Activated CD8-positive, alpha-beta T cell treated with anti-CD3 and anti-CD28 coated beads, Interleukin-2, amount 10 ng/mL, durations not matched to agents 7 days and 5 days (primary cell): Measurements from ENCODE around the gene ATG4A. TPM values are rescaled to one million over a fixed set of nuclear protein-coding genes. Genes with fewer than 3 reads are reported as not detected.

Experiments
- ATAC-seq: fragments of 150-1000 bp; cut with Tn5 transposase; one replicate; pipeline ENCODE4 v1.10.0; 2021; ENCODE audit warnings: moderate library complexity
- CTCF ChIA-PET: fragments of 350-600 bp; sonication (Branson Sonifier 250); formaldehyde crosslinking; loops from one replicate; lab custom pipeline; 2021; ENCODE audit warnings: antibody characterized with exemption; lab: Charles Lee
- POLR2A ChIA-PET: fragments of 350-600 bp; sonication (Branson Sonifier 250); formaldehyde crosslinking; loops from one replicate; lab custom pipeline; 2021; ENCODE audit warnings: antibody characterized with exemption; lab: Charles Lee
- DNase-seq: peaks from one replicate; pipeline ENCODE4 v3.0.0-alpha.2; 2020
- H3K27ac Mint-ChIP-seq: one replicate; pipeline ENCODE4 v1.8.0; 2021; ENCODE audit warnings: mild to moderate bottlenecking, mixed read lengths
- H3K27me3 Mint-ChIP-seq: one replicate; pipeline ENCODE4 v1.8.0; 2021; ENCODE audit warnings: low read depth, mixed read lengths
- H3K36me3 Mint-ChIP-seq: one replicate; pipeline ENCODE4 v1.8.0; 2021; ENCODE audit warnings: low read depth, mixed read lengths
- H3K4me1 Mint-ChIP-seq: one replicate; pipeline ENCODE4 v1.8.0; 2021; ENCODE audit warnings: low read depth, mixed read lengths
- H3K4me3 Mint-ChIP-seq: one replicate; pipeline ENCODE4 v1.8.0; 2021; ENCODE audit warnings: mild to moderate bottlenecking, mixed read lengths
- H3K9me3 Mint-ChIP-seq: one replicate; pipeline ENCODE4 v1.8.0; 2022; ENCODE audit warnings: mixed read lengths; ENCODE audit not compliant: insufficient read depth
- total RNA-seq, 2 experiments: library from RNA; stranded (reverse); gene quantifications; one replicate each; pipeline ENCODE4 v1.2.3, GENCODE V29; 2021

The ATG4A gene
- total RNA-seq, 2 experiments from 2014 or later: 10.5 to 11.4 TPM

GRCh38 chrX:108072746-108073145, 18.8 kb upstream of the ATG4A start:
- DNase-seq (no peak), ATAC-seq (no peak)
- ChIA-PET CTCF (no interaction called here), POLR2A (no interaction called here)
- Mint-ChIP-seq H3K9me3 (no peaks in the 10 kb centered on the region), H3K27me3 (peaks cover 4% of the 10 kb centered on the region), H3K36me3 (no peaks in the 10 kb centered on the region), H3K4me3 (no peak overlapping the region), H3K4me1 (no peaks in the 10 kb centered on the region), H3K27ac (no peak overlapping the region)

GRCh38 chrX:108081110-108081509, 10.5 kb upstream of the ATG4A start:
- Mint-ChIP-seq H3K36me3 (peaks cover 8% of the 10 kb centered on the region), H3K4me1 (no peaks in the 10 kb centered on the region), H3K9me3 (no peaks in the 10 kb centered on the region), H3K4me3 (no peak overlapping the region), H3K27me3 (no peaks in the 10 kb centered on the region), H3K27ac (no peak overlapping the region)
- CTCF ChIA-PET: no interaction called here
- POLR2A ChIA-PET: interaction anchor here (1.2 kb wide), 1 partner anchor 10 kb away, joined by 4 read pairs; the partner anchor contains the start of genes ATG4A and PSMD10
- DNase-seq (no peak), ATAC-seq (no peak)

- ChIA-PET POLR2A (no interaction called here), CTCF (no interaction called here)
- no peak overlapping the region for H3K27ac Mint-ChIP-seq
- no peaks in the 10 kb centered on the region for H3K9me3 Mint-ChIP-seq
- H3K27me3 Mint-ChIP-seq: no peaks in the 10 kb centered on the region
- DNase-seq (no peak), ATAC-seq (no peak)
- peaks cover 11% of the 10 kb centered on the region for H3K36me3 Mint-ChIP-seq
- peaks cover 11% of the 10 kb centered on the region for H3K4me1 Mint-ChIP-seq
- H3K4me3 Mint-ChIP-seq: no peak overlapping the region
These were observed 3.8 kb upstream of the ATG4A start for GRCh38 chrX:108087792-108088191.

GRCh38 chrX:108088511-108088910, 3.1 kb upstream of the ATG4A start:
- H3K27ac Mint-ChIP-seq: no peak overlapping the region
- H3K9me3 Mint-ChIP-seq: no peaks in the 10 kb centered on the region
- H3K27me3 Mint-ChIP-seq: no peaks in the 10 kb centered on the region
- DNase-seq: no peak
- POLR2A ChIA-PET: no interaction called here
- peaks cover 15% of the 10 kb centered on the region for H3K4me1 Mint-ChIP-seq
- no peak for ATAC-seq
- CTCF ChIA-PET: no interaction called here
- H3K36me3 Mint-ChIP-seq: peaks cover 11% of the 10 kb centered on the region
- no peak overlapping the region for H3K4me3 Mint-ChIP-seq

GRCh38 chrX:108090491-108091263, 901 bp upstream of the ATG4A start:
- H3K36me3 Mint-ChIP-seq: peaks cover 4% of the 10 kb centered on the region
- H3K4me3 Mint-ChIP-seq: no peak overlapping the region
- POLR2A ChIA-PET: interaction anchor here (1.0 to 1.1 kb wide), 2 partner anchors 10 to 20 kb away, joined by 3 to 4 read pairs; no protein-coding TSS in a partner anchor
- peaks cover 23% of the 10 kb centered on the region for H3K4me1 Mint-ChIP-seq
- ATAC-seq (no peak), DNase-seq (no peak)
- H3K27me3 Mint-ChIP-seq: no peaks in the 10 kb centered on the region
- H3K27ac Mint-ChIP-seq: no peak overlapping the region
- H3K9me3 Mint-ChIP-seq: no peaks in the 10 kb centered on the region
- CTCF ChIA-PET: interaction anchor here (1.3 kb wide), 1 partner anchor 70 kb away, joined by 3 read pairs; no protein-coding TSS in a partner anchor

GRCh38 chrX:108091878-108092291, 307 bp downstream of the ATG4A start:
- DNase-seq: no peak
- CTCF ChIA-PET: interaction anchor here (1.3 kb wide), 1 partner anchor 72 kb away, joined by 3 read pairs; no protein-coding TSS in a partner anchor

GRCh38 chrX:108097380-108097779, 5.8 kb downstream of the ATG4A start:
- CTCF ChIA-PET: no interaction called here
- H3K36me3 Mint-ChIP-seq: no peaks in the 10 kb centered on the region
- H3K4me1 Mint-ChIP-seq: peaks cover 12% of the 10 kb centered on the region
- H3K4me3 Mint-ChIP-seq: no peak overlapping the region
- POLR2A ChIA-PET: no interaction called here
- no peaks in the 10 kb centered on the region for H3K9me3 Mint-ChIP-seq
- DNase-seq (no peak), ATAC-seq (no peak)
- no peak overlapping the region for H3K27ac Mint-ChIP-seq
- no peaks in the 10 kb centered on the region for H3K27me3 Mint-ChIP-seq

More at GRCh38 chrX:108091878-108092291, 307 bp downstream of the ATG4A start:
- Mint-ChIP-seq H3K27ac (no peak overlapping the region), H3K27me3 (no peaks in the 10 kb centered on the region), H3K4me1 (peaks cover 23% of the 10 kb centered on the region), H3K9me3 (no peaks in the 10 kb centered on the region), H3K4me3 (no peak overlapping the region), H3K36me3 (peaks cover 4% of the 10 kb centered on the region)
- ATAC-seq: peak; percentile 38
- POLR2A ChIA-PET: interaction anchor here (1.0 to 1.1 kb wide), 3 partner anchors 11 to 47 kb away, joined by 3 to 5 read pairs (median 4); no protein-coding TSS in a partner anchor

GRCh38 chrX:108105473-108105872, 13.9 kb downstream of the ATG4A start:
- Mint-ChIP-seq H3K36me3 (no peaks in the 10 kb centered on the region), H3K4me3 (no peak overlapping the region), H3K27me3 (no peaks in the 10 kb centered on the region), H3K27ac (no peak overlapping the region), H3K9me3 (no peaks in the 10 kb centered on the region), H3K4me1 (peaks cover 5% of the 10 kb centered on the region)
- CTCF ChIA-PET: no interaction called here
- ATAC-seq: no peak
- POLR2A ChIA-PET: no interaction called here
- no peak for DNase-seq

- Mint-ChIP-seq H3K4me1 (no peaks in the 10 kb centered on the region), H3K9me3 (no peaks in the 10 kb centered on the region)
- POLR2A ChIA-PET: no interaction called here
These were observed 23.0 kb downstream of the ATG4A start for GRCh38 chrX:108114541-108114940.

GRCh38 chrX:108117988-108118387, 26.4 kb downstream of the ATG4A start:
- no peaks in the 10 kb centered on the region for H3K4me1 Mint-ChIP-seq
- H3K9me3 Mint-ChIP-seq: no peaks in the 10 kb centered on the region
- no peaks in the 10 kb centered on the region for H3K27me3 Mint-ChIP-seq
- POLR2A ChIA-PET: no interaction called here
- CTCF ChIA-PET: no interaction called here
- no peaks in the 10 kb centered on the region for H3K36me3 Mint-ChIP-seq
- H3K4me3 Mint-ChIP-seq: no peak overlapping the region
- DNase-seq (no peak), ATAC-seq (no peak)
- H3K27ac Mint-ChIP-seq: no peak overlapping the region

More at GRCh38 chrX:108114541-108114940, 23.0 kb downstream of the ATG4A start:
- no peak for ATAC-seq
- CTCF ChIA-PET: no interaction called here
- H3K27me3 Mint-ChIP-seq: no peaks in the 10 kb centered on the region
- no peaks in the 10 kb centered on the region for H3K36me3 Mint-ChIP-seq
- no peak overlapping the region for H3K4me3 Mint-ChIP-seq
- no peak for DNase-seq
- no peak overlapping the region for H3K27ac Mint-ChIP-seq

- Mint-ChIP-seq H3K27me3 (no peaks in the 10 kb centered on the region), H3K4me3 (no peak overlapping the region), H3K9me3 (no peaks in the 10 kb centered on the region), H3K27ac (no peak overlapping the region), H3K36me3 (no peaks in the 10 kb centered on the region), H3K4me1 (no peaks in the 10 kb centered on the region)
- no peak for DNase-seq
- CTCF ChIA-PET: no interaction called here
- ATAC-seq: no peak
- POLR2A ChIA-PET: no interaction called here
These were observed 29.7 kb downstream of the ATG4A start for GRCh38 chrX:108121291-108121690.

- H3K27ac Mint-ChIP-seq: no peak overlapping the region
- H3K9me3 Mint-ChIP-seq: no peaks in the 10 kb centered on the region
- H3K36me3 Mint-ChIP-seq: no peaks in the 10 kb centered on the region
- ChIA-PET POLR2A (no interaction called here), CTCF (no interaction called here)
- H3K27me3 Mint-ChIP-seq: no peaks in the 10 kb centered on the region
- DNase-seq (no peak), ATAC-seq (no peak)
- no peaks in the 10 kb centered on the region for H3K4me1 Mint-ChIP-seq
- H3K4me3 Mint-ChIP-seq: no peak overlapping the region
These were observed 31.2 kb downstream of the ATG4A start for GRCh38 chrX:108122748-108123147.
